ENCODE measurements around the gene DTX3. TPM values are rescaled to one million over a fixed set of nuclear protein-coding genes. Genes with fewer than 3 reads are reported as not detected.

DTX3 gene
- total RNA-seq, 1 experiment from 2014 or later: 57.0 TPM

DNA sequence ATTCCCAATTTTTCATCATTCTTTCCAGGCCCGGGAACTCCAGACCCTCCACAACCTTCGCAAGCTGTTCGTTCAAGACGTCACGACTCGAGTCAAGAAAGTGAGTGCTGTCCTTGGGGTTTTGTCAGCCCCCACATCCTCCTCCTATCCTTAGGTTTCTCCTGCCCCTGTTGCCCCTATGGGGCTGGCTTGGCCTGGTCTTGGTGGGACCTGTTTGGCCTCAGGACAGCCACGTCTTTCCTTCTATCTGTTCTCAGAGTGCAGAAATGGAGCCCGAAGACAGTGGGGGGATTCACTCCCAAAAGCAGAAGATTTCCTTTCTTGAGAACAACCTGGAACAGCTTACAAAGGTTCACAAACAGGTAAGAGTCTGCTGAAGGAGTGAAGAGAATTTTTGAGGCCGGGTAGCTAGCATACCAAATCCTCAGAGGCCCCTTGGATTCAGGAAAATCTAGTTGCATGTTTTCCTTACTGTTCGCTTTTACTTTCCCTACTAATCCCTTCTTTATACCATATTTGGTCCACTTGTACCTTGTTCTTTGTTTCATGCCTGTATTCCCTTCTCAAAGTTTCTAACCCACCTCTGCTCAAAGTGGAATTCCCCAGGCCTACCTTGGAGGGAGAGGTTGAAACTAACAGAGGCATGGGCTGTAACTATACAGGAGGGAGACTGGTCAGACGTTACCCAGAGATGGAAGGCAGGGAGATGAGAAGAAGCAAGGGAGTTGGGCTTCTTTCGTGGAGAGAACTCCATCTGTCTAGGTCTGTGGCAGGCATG, 26.5 kb upstream of the DTX3 start (continued):
- TF ChIP-seq ZNF396 (CRISPR knock-in tag; IDR thresholded peaks at IDR 0.05; ENCODE audit: borderline replicate concordance) (no peak), NFATC4 (CRISPR knock-in tag; IDR thresholded peaks at IDR 0.05) (no peak), CREM (CRISPR knock-in tag; IDR thresholded peaks at IDR 0.05) (no peak), EMX1 (CRISPR knock-in tag; IDR thresholded peaks at IDR 0.05) (no peak), ZNF281 (CRISPR knock-in tag; IDR thresholded peaks at IDR 0.05) (no peak), NR1H2 (CRISPR knock-in tag; IDR thresholded peaks at IDR 0.05) (no peak), ATF1 (CRISPR knock-in tag; IDR thresholded peaks at IDR 0.05) (no peak), E2F5 (CRISPR knock-in tag; IDR thresholded peaks at IDR 0.05) (no peak)
- TF ChIP-seq, protein P1, sequence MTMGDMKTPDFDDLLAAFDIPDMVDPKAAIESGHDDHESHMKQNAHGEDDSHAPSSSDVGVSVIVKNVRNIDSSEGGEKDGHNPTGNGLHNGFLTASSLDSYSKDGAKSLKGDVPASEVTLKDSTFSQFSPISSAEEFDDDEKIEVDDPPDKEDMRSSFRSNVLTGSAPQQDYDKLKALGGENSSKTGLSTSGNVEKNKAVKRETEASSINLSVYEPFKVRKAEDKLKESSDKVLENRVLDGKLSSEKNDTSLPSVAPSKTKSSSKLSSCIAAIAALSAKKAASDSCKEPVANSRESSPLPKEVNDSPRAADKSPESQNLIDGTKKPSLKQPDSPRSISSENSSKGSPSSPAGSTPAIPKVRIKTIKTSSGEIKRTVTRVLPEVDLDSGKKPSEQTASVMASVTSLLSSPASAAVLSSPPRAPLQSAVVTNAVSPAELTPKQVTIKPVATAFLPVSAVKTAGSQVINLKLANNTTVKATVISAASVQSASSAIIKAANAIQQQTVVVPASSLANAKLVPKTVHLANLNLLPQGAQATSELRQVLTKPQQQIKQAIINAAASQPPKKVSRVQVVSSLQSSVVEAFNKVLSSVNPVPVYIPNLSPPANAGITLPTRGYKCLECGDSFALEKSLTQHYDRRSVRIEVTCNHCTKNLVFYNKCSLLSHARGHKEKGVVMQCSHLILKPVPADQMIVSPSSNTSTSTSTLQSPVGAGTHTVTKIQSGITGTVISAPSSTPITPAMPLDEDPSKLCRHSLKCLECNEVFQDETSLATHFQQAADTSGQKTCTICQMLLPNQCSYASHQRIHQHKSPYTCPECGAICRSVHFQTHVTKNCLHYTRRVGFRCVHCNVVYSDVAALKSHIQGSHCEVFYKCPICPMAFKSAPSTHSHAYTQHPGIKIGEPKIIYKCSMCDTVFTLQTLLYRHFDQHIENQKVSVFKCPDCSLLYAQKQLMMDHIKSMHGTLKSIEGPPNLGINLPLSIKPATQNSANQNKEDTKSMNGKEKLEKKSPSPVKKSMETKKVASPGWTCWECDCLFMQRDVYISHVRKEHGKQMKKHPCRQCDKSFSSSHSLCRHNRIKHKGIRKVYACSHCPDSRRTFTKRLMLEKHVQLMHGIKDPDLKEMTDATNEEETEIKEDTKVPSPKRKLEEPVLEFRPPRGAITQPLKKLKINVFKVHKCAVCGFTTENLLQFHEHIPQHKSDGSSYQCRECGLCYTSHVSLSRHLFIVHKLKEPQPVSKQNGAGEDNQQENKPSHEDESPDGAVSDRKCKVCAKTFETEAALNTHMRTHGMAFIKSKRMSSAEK (CRISPR knock-in tag; IDR thresholded peaks at IDR 0.05; ENCODE audit: borderline replicate concordance): no peak

DNA sequence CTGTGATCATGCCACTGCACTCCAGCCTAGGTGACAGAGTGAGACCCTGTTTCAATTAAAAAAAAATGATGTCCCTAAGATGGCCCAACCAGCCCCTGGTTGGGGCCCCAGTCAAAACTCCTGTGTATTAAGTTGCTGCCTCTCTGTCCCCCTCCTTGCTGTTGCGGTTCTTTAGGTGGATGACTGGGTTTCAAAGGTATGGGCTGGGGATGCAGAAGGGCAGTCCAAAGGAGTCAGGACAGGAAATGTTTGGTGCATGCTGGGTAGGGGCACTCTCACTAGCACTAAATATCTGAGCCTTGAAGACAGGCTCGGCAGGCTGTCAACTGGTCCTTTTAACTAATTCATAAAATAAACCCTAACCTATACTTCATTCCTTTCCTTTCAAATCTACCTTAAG, 25.6 kb upstream of the DTX3 start:
- no peaks in the 10 kb centered on the region for H3K9me3 Mint-ChIP-seq
- H3K4me3 Mint-ChIP-seq: no peak overlapping the region
- ChIA-PET CTCF (no interaction called here), POLR2A (no interaction called here)
- ATAC-seq (no peak), DNase-seq (ENCODE audit: low spot score) (no peak)
- H3K27me3 Mint-ChIP-seq (ENCODE audit: low read depth): no peaks in the 10 kb centered on the region; the same call in 1 of the 2 replicates
- peaks cover 47% of the 10 kb centered on the region for H3K36me3 Mint-ChIP-seq
- H3K27ac Mint-ChIP-seq: no peak overlapping the region
- TF ChIP-seq ZMAT4 (CRISPR knock-in tag; IDR thresholded peaks at IDR 0.05): no peak
- TF ChIP-seq ZNF423 (CRISPR knock-in tag; IDR thresholded peaks at IDR 0.05): no peak
- TF ChIP-seq, protein P2, sequence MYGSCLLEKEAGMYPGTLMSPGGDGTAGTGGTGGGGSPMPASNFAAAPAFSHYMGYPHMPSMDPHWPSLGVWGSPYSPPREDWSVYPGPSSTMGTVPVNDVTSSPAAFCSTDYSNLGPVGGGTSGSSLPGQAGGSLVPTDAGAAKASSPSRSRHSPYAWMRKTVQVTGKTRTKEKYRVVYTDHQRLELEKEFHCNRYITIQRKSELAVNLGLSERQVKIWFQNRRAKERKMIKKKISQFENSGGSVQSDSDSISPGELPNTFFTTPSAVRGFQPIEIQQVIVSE (CRISPR knock-in tag; IDR thresholded peaks at IDR 0.05; ENCODE audit: borderline replicate concordance): no peak
- TF ChIP-seq ESRRA (CRISPR knock-in tag; IDR thresholded peaks at IDR 0.05; ENCODE audit: borderline replicate concordance): no peak
- TF ChIP-seq, protein P3, sequence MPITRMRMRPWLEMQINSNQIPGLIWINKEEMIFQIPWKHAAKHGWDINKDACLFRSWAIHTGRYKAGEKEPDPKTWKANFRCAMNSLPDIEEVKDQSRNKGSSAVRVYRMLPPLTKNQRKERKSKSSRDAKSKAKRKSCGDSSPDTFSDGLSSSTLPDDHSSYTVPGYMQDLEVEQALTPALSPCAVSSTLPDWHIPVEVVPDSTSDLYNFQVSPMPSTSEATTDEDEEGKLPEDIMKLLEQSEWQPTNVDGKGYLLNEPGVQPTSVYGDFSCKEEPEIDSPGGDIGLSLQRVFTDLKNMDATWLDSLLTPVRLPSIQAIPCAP (CRISPR knock-in tag; IDR thresholded peaks at IDR 0.05): no peak
- TF ChIP-seq ATF2 (CRISPR knock-in tag; IDR thresholded peaks at IDR 0.05; ENCODE audit: borderline replicate concordance, low read depth): no peak
- no peak for TF ChIP-seq ZNF671 (CRISPR knock-in tag; IDR thresholded peaks at IDR 0.05)
- TF ChIP-seq NFYB (CRISPR knock-in tag; conservative IDR thresholded peaks at IDR 0.05; ENCODE audit: low read depth): no peak
- TF ChIP-seq CREB1 (CRISPR knock-in tag; IDR thresholded peaks at IDR 0.05): no peak
- no peaks in the 10 kb centered on the region; the same call in 1 of the 2 replicates for H3K4me1 Mint-ChIP-seq
